Effector memory CD4-positive, alpha-beta T cell (primary cell): ENCODE results near the gene DUSP28.

Experiments
- DNase-seq, 3 donors: peaks; one replicate each; pipeline ENCODE4 v3.0.0-alpha.2; 2020
- H3K27ac ChIP-seq: 2 replicates; pipeline ENCODE4 v1.7.0; 2013; ENCODE audit warnings: mild to moderate bottlenecking, low read length, moderate library complexity; ENCODE audit not compliant: insufficient read depth, poor library complexity, severe bottlenecking
- H3K27me3 ChIP-seq: replicated peaks from 2 replicates; pipeline ENCODE4 v1.7.0; 2013; ENCODE audit warnings: mild to moderate bottlenecking, low read length; ENCODE audit not compliant: insufficient read depth, control insufficient read depth, poor library complexity, severe bottlenecking
- H3K36me3 ChIP-seq: 2 replicates; pipeline ENCODE4 v1.7.0; 2013; ENCODE audit warnings: mild to moderate bottlenecking, low read length, moderate library complexity; ENCODE audit not compliant: control insufficient read depth, insufficient read depth
- H3K4me1 ChIP-seq: 2 replicates; pipeline ENCODE4 v1.7.0; 2013; ENCODE audit warnings: low read length, mild to moderate bottlenecking; ENCODE audit not compliant: control insufficient read depth, insufficient read depth, poor library complexity, severe bottlenecking
- H3K4me3 ChIP-seq: 2 replicates; pipeline ENCODE4 v1.7.0; 2013; ENCODE audit warnings: low read length, low read depth, mild to moderate bottlenecking; ENCODE audit not compliant: insufficient read depth, poor library complexity, severe bottlenecking
- H3K9me3 ChIP-seq: 2 replicates; pipeline ENCODE4 v1.7.0; 2013; ENCODE audit warnings: mild to moderate bottlenecking, low read length, moderate library complexity; ENCODE audit not compliant: control insufficient read depth

The DUSP28 gene

DNA sequence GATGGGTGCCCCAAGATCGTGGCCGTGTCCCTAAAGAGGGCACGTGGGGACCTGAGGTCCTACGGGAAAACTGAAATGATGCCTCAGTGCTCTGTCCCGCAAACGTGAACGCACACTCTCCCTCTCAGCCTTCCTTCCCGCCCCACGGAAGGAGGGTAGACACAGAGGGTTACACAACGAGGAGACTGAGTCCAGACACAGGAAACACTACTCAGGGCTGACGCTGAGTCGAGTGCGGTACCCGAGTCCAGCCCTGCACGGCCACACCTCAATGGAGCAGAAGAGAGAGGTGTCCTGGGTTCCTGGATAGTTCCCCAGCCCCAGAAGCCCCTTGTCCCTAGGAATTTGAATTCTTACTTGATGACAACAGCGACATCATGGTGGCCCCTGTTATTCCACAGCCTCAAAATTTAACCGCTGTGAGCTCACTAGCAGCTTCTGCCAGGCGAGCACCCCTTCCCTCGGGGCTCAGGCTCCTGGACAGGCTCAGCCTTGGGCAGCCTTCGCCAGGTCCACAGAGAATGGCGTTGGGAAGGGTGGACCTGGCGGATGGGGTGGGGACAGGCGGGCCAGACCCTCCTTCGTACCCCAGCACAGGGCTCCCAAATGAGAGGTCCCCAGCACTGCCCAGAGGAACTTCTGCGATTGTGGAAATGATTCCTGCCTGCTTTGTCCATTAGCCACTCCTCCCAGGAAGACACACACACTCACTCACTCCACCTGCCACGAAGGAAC lies 7.1 kb downstream of the DUSP28 start:
- Histone ChIP-seq H3K27ac (peak overlapping the region; percentile 95), H3K4me1 (peaks cover 81% of the 10 kb centered on the region), H3K9me3 (no peaks in the 10 kb centered on the region), H3K27me3 (no peaks in the 10 kb centered on the region), H3K36me3 (peaks cover 10% of the 10 kb centered on the region), H3K4me3 (peak overlapping the region; percentile 63)
- peak; percentile 43 to 49 (median 45) for DNase-seq

- DNase-seq, result peak; percentile 38 to 45 (median 42)
- Histone ChIP-seq H3K27ac (peak within 1 kb of the TSS; percentile 95), H3K9me3 (no peaks in the 10 kb centered on the region), H3K4me1 (peaks cover 74% of the 10 kb centered on the region), H3K27me3 (no peaks in the 10 kb centered on the region), H3K36me3 (peaks cover 18% of the 10 kb centered on the region), H3K4me3 (peak within 1 kb of the TSS; percentile 77)
Measured at GRCh38 chr2:240567872-240568677, 7.9 kb downstream of the DUSP28 start, which contains the start of gene RNPEPL1. TSS of gene RNPEPL1 (plus strand) at chr2:240568484. CDS start at chr2:240568587, 103 bp downstream.

DNA sequence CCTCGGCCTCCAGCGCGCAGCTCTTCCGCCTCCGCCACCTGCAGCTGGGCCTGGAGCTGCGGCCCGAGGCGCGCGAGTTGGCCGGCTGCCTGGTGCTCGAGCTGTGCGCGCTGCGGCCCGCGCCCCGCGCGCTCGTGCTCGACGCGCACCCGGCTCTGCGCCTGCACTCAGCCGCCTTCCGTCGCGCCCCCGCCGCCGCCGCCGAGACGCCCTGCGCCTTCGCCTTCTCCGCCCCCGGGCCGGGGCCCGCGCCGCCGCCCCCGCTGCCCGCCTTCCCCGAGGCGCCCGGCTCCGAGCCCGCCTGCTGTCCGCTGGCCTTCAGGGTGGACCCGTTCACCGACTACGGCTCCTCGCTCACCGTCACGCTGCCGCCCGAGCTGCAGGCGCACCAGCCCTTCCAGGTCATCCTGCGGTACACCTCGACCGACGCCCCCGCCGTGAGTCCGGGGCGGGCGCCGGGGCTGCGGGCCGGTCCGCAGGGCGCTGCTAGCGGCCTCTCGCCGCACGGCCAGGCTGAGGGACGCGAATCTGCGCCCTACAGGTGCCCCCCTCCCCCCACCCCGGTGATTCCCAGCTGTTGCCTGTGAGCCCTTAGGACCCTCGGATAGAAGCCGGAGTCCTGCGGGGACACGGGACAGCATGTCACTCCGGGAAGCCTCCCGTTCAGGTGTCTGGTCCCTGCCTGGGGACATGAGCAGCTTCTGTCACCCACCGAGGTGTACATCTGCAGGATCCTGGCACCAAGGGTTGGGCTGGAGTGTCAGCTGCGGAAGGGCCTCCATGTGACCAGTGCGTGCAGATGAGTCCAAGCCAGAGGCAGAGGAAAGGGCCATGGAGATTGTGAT lies 8.7 kb downstream of the DUSP28 start:
- Histone ChIP-seq H3K9me3 (no peaks in the 10 kb centered on the region), H3K4me1 (peaks cover 66% of the 10 kb centered on the region), H3K27me3 (no peaks in the 10 kb centered on the region), H3K4me3 (peak overlapping the region; percentile 77), H3K36me3 (peaks cover 26% of the 10 kb centered on the region), H3K27ac (peak overlapping the region; percentile 68)
- peak; percentile 39 to 40 (median 39) for DNase-seq

DNA sequence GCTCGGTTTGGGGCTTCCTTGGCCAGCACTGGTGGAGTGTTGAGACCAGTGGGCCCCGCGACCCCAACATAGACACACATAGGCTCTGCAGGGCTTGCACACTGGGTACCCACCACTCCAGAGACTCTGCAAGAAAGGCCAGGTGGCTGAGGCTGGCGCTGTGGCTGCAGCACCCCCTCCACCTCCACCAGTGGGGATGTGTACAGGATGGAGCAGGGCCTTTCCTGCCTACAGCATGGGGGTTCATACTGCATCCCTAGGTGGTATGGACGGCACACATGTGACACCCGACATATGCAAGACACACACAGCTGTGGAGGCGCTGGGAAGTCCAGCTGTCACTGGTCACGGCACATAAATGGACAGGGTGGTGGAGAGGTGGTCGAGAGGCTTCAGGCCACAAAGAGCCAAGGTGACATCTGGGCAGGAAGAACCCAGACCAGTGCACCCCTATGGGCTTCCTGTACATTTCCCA lies 9.4 kb downstream of the DUSP28 start:
- DNase-seq, result no peak
- Histone ChIP-seq H3K4me1 (peaks cover 60% of the 10 kb centered on the region), H3K9me3 (no peaks in the 10 kb centered on the region), H3K27me3 (no peaks in the 10 kb centered on the region), H3K4me3 (peak overlapping the region; percentile 77), H3K27ac (peak overlapping the region; percentile 68), H3K36me3 (peaks cover 33% of the 10 kb centered on the region)

DNA sequence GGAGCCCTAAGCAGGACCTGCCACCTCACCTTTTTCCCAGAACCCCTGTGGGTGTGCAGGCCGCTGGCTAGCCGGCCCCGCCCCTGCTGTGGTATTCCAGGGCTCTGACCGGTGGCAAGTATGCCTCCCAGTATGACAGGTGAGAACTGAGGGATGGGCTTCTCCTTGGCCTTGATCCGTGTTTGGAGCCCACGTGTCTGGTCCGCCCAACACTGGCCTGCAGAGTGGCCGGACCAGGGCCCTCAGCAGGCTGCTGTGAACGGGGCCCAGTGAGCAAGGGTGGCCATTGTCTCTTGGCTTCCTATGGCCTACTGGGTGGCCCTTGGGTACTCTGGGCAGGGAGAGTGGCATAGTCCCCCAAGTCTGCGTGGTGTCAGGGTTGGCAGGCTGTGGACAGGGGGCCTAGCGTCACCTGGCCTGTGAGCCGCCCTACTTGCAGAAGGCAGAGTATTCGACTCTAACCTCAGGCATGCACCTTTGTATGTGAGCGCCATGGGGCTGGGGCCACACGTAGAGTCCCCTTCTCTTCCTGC lies 9.9 kb downstream of the DUSP28 start:
- no peaks in the 10 kb centered on the region for H3K9me3 ChIP-seq
- H3K27ac ChIP-seq, result peak overlapping the region; percentile 40
- no peak for DNase-seq
- peaks cover 55% of the 10 kb centered on the region for H3K4me1 ChIP-seq
- H3K27me3 ChIP-seq, result no peaks in the 10 kb centered on the region
- H3K4me3 ChIP-seq, result peak overlapping the region; percentile 77
- peaks cover 38% of the 10 kb centered on the region for H3K36me3 ChIP-seq

GRCh38 chr2:240570531-240571313 lies 10.6 kb downstream of the DUSP28 start:
- peaks cover 44% of the 10 kb centered on the region for H3K36me3 ChIP-seq
- DNase-seq, result no peak
- H3K27me3 ChIP-seq, result no peaks in the 10 kb centered on the region
- H3K9me3 ChIP-seq, result no peaks in the 10 kb centered on the region
- H3K4me3 ChIP-seq, result no peak overlapping the region
- peaks cover 49% of the 10 kb centered on the region for H3K4me1 ChIP-seq
- peak overlapping the region; percentile 40 for H3K27ac ChIP-seq

- no peak overlapping the region for H3K27ac ChIP-seq
- DNase-seq, result no peak
- H3K27me3 ChIP-seq, result no peaks in the 10 kb centered on the region
- peaks cover 51% of the 10 kb centered on the region for H3K36me3 ChIP-seq
- H3K4me1 ChIP-seq, result peaks cover 44% of the 10 kb centered on the region
- no peaks in the 10 kb centered on the region for H3K9me3 ChIP-seq
- H3K4me3 ChIP-seq, result no peak overlapping the region
Measured at GRCh38 chr2:240571314-240571973, 11.3 kb downstream of the DUSP28 start.

- Histone ChIP-seq H3K27ac (peak overlapping the region; percentile 37), H3K4me1 (peaks cover 35% of the 10 kb centered on the region), H3K4me3 (no peak overlapping the region), H3K9me3 (no peaks in the 10 kb centered on the region), H3K27me3 (no peaks in the 10 kb centered on the region), H3K36me3 (peaks cover 61% of the 10 kb centered on the region)
- no peak for DNase-seq
Measured at GRCh38 chr2:240572141-240573031, 12.2 kb downstream of the DUSP28 start.
